ENCODE data around the gene MYCN. TPM values are rescaled to one million over a fixed set of nuclear protein-coding genes. Genes with fewer than 3 reads are reported as not detected.

MYCN gene
- total and polyA plus RNA-seq, 12 donors = 0.24 to 2.2 (median 1.0) TPM

DNA sequence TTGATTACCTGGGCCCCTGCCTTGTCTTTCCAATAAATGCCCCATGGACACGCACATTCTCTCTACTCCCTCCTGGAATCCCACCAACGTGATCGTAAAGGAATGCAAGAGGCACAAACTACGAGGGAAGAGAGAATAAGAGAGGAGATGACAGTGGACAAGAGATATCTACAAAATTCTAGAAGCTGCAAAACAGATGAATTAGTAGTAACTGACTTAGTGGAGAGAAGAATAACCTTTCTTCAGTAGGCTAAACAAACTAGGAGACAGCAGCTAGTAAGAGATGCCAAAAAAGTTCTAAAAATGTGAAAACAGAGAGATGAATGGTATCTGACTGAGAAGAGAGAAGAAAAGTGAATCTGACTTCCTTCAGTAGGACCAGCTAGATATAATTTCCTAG is 43.5 kb upstream of the MYCN start:
- TF ChIP-seq, protein P1, sequence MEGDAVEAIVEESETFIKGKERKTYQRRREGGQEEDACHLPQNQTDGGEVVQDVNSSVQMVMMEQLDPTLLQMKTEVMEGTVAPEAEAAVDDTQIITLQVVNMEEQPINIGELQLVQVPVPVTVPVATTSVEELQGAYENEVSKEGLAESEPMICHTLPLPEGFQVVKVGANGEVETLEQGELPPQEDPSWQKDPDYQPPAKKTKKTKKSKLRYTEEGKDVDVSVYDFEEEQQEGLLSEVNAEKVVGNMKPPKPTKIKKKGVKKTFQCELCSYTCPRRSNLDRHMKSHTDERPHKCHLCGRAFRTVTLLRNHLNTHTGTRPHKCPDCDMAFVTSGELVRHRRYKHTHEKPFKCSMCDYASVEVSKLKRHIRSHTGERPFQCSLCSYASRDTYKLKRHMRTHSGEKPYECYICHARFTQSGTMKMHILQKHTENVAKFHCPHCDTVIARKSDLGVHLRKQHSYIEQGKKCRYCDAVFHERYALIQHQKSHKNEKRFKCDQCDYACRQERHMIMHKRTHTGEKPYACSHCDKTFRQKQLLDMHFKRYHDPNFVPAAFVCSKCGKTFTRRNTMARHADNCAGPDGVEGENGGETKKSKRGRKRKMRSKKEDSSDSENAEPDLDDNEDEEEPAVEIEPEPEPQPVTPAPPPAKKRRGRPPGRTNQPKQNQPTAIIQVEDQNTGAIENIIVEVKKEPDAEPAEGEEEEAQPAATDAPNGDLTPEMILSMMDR (IDR thresholded peaks at IDR 0.05) = no peak
- TF ChIP-seq POLR2A (IDR thresholded peaks at IDR 0.05) = no peak
- 86 to 98% (median 93%) methylated on average over 4 of the region's 4 CpGs for WGBS, 4 donors
- no peaks in the 10 kb centered on the region for H3K36me3 ChIP-seq (replicated peaks in 1 of 2)
- intact Hi-C loops (cut with DNase I) = no loop called here
- H3K4me1 ChIP-seq (replicated peaks in 1 of 2) = no peaks in the 10 kb centered on the region
- no peak overlapping the region for H3K4me3 ChIP-seq
- DNase-seq = no peak
- H3K9me3 ChIP-seq (replicated peaks in 1 of 3) = peaks cover 0 to 3% (median 0%) of the 10 kb centered on the region in 3 donors
- no peak overlapping the region for H3K27ac ChIP-seq
- H3K27me3 ChIP-seq = no peaks in the 10 kb centered on the region

DNA sequence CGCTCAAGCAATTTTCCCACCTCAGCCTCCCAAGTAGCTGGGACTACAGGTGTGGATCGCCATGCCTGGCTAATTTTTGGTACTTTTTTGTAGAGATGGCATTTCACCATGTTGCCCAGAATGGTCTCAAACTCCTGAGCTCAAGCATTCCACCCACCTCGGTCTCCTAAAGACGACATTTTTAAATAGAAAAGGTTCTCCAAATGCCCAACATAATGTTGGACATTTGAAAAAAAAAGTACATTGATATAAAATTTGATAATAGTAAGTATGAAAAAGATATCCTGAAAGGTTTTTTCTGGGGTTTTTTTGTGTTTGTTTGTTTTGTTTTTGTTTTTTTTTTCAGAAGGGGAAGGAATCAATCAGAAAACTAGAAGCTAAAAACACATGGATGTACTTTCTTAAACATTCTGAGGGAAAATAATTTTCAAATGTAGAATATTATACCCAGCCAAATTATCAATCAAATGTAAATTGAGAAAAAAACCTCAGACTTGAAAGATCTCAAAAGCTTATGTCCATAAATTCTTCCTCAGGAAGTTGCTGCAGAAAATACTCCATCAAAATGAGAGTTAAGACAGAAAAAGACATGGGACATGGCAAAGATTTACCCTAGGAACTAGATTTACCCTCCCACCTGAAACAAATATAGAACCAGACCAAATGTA is 42.8 kb upstream of the MYCN start:
- intact Hi-C loops (cut with DNase I) = no loop called here
- Histone ChIP-seq H3K27me3 (no peaks in the 10 kb centered on the region), H3K27ac (no peak overlapping the region), H3K9me3 (replicated peaks in 1 of 3) (peaks cover 0 to 3% (median 0%) of the 10 kb centered on the region in 3 donors), H3K4me3 (no peak overlapping the region), H3K36me3 (replicated peaks in 1 of 2) (no peaks in the 10 kb centered on the region), H3K4me1 (replicated peaks in 1 of 2) (no peaks in the 10 kb centered on the region)
- DNase-seq = no peak
- 85 to 92% (median 88%) methylated on average over 4 of the region's 4 CpGs for WGBS, 4 donors
- TF ChIP-seq POLR2A (IDR thresholded peaks at IDR 0.05) = no peak
- TF ChIP-seq, protein P1 (IDR thresholded peaks at IDR 0.05) = no peak

DNA sequence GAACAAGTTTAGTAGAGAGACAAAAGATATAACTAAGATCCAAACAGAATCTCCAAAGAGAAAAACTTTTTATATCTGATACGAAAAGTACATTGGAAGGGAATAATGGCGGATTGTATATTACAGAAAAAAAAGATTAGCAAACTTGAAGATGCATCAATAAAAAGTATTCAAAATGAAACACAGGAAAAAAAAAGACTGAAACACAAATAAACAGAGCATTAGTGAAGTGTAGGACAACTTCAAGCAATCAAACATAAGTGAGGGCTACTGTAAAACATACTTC is 41.1 kb upstream of the MYCN start:
- intact Hi-C loops (cut with DNase I) = no loop called here
- Histone ChIP-seq H3K9me3 (replicated peaks in 1 of 3) (peaks cover 0 to 3% (median 0%) of the 10 kb centered on the region in 3 donors), H3K27ac (no peak overlapping the region), H3K4me1 (replicated peaks in 1 of 2) (no peaks in the 10 kb centered on the region), H3K4me3 (no peak overlapping the region), H3K27me3 (no peaks in the 10 kb centered on the region), H3K36me3 (replicated peaks in 1 of 2) (no peaks in the 10 kb centered on the region)
- TF ChIP-seq POLR2A (IDR thresholded peaks at IDR 0.05) = no peak
- 80 to 94% (median 85%) methylated on average over 2 of the region's 2 CpGs for WGBS, 4 donors
- DNase-seq = no peak

DNA sequence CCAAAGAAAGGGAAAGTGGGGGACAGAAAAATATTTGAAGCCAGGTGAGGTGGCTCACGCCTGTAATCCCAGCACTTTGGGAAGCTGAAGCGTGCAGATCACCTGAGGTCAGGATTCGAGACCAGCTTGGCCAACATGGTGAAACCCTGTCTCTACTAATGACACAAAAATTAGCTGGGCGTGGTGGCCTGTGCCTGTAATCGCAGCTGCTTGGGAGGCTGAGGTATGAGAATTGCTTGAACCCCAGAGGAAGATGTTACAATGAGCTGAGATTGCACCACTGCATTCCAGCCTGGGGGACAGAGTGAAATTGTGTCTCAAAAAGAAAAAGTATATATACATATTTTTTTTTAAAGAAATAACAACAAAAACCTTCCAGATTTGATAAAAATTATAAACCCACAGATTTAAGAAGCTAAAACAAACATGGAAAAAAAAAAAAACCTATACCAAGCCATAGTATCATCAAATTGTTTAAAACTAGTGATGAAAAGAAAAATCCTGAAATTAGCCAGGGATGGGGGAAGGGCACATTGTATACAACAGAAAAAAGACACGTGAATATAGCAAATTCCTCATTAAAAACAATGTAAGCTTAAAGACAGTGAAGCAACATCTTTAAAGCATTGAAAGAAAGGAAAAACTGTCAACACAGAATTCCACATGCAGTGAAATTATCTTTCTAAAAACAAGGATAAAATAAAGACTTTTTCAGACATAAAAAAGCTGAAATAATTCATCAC is 40.4 kb upstream of the MYCN start:
- whole genome bisulfite sequencing, 4 donors = 71 to 88% (median 79%) methylated on average over 6 of the region's 6 CpGs
- H3K4me1 ChIP-seq (replicated peaks in 1 of 2) = no peaks in the 10 kb centered on the region
- peak in 1 of 7 donors; percentile 14 for DNase-seq
- no peak overlapping the region for H3K27ac ChIP-seq
- H3K9me3 ChIP-seq (replicated peaks in 1 of 3) = peaks cover 0 to 3% (median 0%) of the 10 kb centered on the region in 3 donors
- TF ChIP-seq POLR2A (IDR thresholded peaks at IDR 0.05) = no peak
- TF ChIP-seq, protein P1 (IDR thresholded peaks at IDR 0.05) = no peak
- no peak overlapping the region for H3K4me3 ChIP-seq
- no peaks in the 10 kb centered on the region for H3K27me3 ChIP-seq
- H3K36me3 ChIP-seq (replicated peaks in 1 of 2) = no peaks in the 10 kb centered on the region
- intact Hi-C loops (cut with DNase I) = no loop called here
